Renal pelvis (tissue), 12 donors: ENCODE data around the gene ANXA8. TPM values are rescaled to one million over a fixed set of nuclear protein-coding genes. Genes with fewer than 3 reads are reported as not detected.
"Not testable (repeated sequence)": the region's sequence is repeated elsewhere in the genome, so short reads cannot be mapped to it uniquely, and the experiment has no call there.

Experiments used
- DNase-seq: peaks from one replicate; pipeline ENCODE4 v3.0.0-alpha.2; 2013
- long read RNA-seq, 16 experiments: transcript quantifications; one replicate each; lab custom pipeline, GENCODE V29; 2026
- polyA plus RNA-seq, 3 donors: library from polyadenylated mRNA; unstranded; fragments of 120-200 nt; gene quantifications; one replicate each; pipeline ENCODE4 v1.2.1, GENCODE V29; 2013; ENCODE audit not compliant: insufficient read length in 3 of 3

Gene ANXA8, protein sequence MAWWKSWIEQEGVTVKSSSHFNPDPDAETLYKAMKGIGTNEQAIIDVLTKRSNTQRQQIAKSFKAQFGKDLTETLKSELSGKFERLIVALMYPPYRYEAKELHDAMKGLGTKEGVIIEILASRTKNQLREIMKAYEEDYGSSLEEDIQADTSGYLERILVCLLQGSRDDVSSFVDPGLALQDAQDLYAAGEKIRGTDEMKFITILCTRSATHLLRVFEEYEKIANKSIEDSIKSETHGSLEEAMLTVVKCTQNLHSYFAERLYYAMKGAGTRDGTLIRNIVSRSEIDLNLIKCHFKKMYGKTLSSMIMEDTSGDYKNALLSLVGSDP
- polyA plus RNA-seq = under 1 TPM; 0.10 to 0.32 (median 0.24) TPM
- long read RNA-seq, donor 1 = 0 reads
- long read RNA-seq, donor 2 = 0 reads
- long read RNA-seq, donor 3 = 0 reads
- long read RNA-seq, donor 4 = 0 reads
- long read RNA-seq, donor 5 = 0 reads
- long read RNA-seq, donor 6 = 0 reads
- long read RNA-seq, donor 7, partial matches to known transcripts = 0 of 1 reads
- long read RNA-seq, donor 7, other reads (novel, unspliced or antisense) = 0 of 1 reads
- long read RNA-seq, donor 8 = 0 reads
- long read RNA-seq, donor 9 = 0 reads
- long read RNA-seq, donor 10 = 0 reads
- long read RNA-seq, donor 11, partial matches to known transcripts = 0 of 1 reads
- long read RNA-seq, donor 11, other reads (novel, unspliced or antisense) = 0 of 1 reads
- long read RNA-seq, donor 12 = 0 reads
- long read RNA-seq, donor 13 = 0 reads
- long read RNA-seq, donor 14 = 0 reads
- long read RNA-seq, donor 15 = 0 reads
- long read RNA-seq, donor 16 = 0 reads

DNA sequence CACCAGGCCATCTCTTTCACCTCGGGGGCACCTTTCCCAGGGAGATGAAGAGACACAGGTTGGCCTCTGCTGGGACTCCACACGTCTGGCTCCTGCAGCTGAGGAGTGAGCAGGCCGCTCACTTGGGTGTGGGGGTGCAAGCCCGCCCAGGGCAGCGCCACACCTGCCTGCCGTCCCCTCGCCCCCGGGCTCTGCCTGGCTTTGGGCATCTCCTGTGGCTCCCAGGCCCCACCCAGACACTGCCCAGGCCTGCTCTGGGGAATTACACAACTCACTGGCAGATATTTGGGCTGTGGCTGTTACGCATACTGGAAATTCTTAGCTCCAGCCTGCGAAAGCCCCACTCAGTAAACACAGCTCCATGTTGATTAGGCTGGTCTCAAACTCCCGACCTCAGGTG lies at the start of gene ANXA8:
ANXA8 (minus strand) TSS at position 193 of the 400 bp plus-strand sequence; CDS start at position 11, 182 bp downstream.
- DNase-seq = not testable (repeated sequence)

DNA sequence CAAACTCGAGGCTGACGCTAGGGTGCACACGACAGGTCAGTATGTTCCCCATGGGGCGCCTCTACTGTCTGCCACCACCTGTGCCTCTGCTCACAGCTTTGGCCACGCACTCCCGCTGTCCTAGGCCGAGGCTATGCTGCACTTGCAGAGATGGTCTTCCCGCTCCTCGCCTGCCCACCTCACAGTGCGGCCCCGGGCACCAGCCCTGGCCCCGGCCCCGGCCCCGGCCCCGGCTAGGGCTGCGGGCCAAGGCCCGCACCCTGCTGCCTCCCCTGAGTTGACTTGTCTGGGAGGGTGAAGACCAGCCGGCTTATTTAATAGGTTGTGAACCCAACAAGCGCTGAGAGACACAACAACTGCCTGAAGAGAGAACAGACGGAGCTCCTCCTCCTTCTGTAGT lies 39.6 kb upstream of the ANXA8 start, which contains the start of gene AGAP9:
AGAP9 (minus strand) TSS at position 164 of the 400 bp plus-strand sequence; CDS start at position 52, 112 bp downstream.
- DNase-seq = not testable (repeated sequence)

DNA sequence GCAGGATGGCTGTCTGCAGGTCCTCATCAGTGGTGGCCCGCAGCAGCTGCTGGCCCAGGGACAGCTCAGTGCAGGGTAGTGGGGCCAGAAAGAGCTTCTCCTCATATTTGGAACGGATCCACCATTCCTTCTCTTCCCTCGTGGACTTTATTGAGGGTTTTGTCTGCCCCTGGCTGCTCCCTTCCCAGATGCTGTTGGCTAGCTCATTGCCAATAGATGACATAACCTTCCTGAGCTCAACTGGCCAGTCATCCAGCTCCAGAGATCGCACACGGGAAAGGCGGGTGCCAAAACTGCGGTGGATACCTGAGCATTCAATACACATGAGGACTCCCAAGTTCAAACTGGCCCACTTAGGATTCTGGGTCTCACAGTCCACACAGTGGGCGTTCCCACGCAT lies 18.4 kb upstream of the ANXA8 start:
- not testable (repeated sequence) for DNase-seq

DNA sequence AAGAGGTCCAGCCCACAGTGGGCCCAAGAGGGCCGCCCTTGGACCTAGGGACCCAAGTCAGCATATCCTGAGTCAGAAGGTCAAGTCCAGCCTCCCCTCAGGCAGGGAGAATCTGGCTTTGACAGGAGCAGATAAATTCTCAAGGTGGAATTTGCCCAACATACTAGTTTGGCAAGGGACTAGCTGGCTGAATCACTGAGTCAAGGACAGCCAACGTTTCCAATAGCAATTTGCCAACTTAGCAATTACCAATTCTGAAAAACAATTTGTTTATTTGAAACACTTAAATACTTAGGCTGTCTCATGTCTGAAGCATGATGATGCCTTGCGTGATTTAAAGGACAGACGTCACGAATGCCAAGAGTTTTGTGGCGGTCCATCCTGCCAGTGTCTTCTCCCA lies 10.3 kb upstream of the ANXA8 start:
- DNase-seq = not testable (repeated sequence)

DNA sequence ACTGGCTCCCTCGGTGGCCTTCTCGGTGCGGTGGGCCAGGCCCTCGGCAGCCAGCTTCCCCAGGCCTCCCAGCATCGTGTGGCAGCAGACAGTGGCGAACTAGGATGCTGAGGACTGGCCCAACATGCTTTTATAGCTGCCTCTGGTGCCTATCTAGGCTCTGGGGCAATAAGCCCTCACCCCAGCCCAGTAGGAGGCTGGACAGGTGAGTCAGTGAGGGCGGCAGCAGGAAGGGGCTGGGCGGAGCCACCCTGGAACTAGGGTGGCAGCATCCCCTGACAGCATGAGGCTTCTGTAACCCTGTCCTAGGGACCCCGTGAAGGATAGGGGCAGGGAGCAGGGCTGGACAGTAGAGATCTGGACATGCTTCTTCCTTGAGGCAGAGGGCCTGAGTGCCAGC lies 7.7 kb upstream of the ANXA8 start, which contains the start of gene FAM25G:
FAM25G (minus strand) TSS at position 101 of the 400 bp plus-strand sequence; CDS start at position 75, 26 bp downstream.
- not testable (repeated sequence) for DNase-seq

DNA sequence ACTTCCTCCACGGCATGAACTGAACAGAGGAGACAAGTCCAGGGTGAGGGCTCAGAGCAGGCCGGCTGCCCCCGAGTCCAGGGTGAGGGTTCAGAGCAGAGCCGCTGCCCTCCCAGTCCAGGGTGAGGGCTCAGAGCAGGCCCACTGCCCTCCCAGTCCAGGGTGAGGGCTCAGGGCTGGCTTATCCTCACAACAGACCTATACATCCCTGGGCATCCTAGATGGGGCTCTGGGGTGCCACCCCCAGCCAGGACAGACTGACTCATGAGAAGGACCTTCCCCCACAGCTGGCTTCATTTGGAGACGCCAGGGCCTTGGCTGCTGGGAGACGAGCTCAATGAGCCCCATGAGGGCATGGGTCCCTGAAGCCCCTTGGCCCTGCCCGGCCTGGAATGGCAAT lies 5.7 kb upstream of the ANXA8 start:
- not testable (repeated sequence) for DNase-seq

DNA sequence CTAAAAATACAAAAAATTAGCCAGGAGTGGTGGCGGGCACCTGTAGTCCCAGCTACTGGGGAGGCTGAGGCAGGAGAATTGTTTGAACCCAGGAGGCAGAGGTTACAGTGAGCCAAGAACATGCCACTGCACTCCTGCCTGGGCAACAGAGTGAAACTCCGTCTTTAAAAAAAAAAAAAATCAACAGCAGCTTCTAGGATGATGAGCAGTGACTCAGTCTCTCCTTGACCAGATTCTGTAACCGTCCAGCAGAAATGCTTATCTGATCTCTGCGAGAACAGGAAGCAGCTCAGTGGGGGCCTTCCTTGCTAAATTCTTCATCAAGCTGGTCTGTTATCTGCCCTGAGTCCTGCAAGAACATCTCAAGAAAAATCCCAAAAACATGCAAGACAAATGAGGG lies 2.0 kb upstream of the ANXA8 start:
- not testable (repeated sequence) for DNase-seq

DNA sequence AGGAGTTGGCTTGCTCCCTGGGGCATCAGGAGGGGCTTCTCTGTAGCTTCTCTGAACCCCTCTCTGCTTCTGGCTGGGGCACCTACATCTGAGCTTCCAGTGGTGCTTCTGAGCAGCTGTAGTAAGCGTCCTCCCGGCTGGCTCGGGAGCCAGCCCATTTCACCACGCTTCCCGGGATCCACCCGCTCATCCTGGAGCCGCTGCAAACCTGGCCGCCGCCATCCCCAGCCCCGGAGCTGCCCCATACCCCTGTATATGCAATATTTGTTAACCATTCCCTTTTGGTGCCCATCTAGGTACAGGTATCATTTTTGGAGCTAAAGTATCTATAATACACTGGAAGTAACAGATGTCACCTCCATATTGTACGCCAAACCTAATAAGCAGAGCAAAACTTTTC lies 871 bp upstream of the ANXA8 start:
- DNase-seq = not testable (repeated sequence)

DNA sequence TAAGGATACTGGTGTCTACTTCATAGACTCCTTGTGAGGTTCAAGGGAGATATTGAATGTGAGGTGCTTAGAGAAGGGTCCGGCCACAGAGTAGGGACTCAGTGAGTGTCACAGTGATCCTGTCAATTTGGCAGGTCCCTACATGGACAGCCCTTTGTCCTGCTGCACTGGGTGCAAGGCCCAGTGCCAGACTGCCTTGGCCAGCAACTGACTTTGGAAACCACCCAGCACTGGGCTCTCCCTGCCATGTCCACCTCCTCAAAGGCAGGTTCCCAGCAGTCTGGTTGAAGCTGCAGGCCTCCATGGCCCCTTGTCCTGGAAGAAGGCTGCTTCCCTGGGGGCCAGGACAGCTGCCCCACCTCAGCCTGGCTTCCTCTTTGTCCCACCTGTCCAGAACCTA lies 1.5 kb downstream of the ANXA8 start:
- DNase-seq = not testable (repeated sequence)

DNA sequence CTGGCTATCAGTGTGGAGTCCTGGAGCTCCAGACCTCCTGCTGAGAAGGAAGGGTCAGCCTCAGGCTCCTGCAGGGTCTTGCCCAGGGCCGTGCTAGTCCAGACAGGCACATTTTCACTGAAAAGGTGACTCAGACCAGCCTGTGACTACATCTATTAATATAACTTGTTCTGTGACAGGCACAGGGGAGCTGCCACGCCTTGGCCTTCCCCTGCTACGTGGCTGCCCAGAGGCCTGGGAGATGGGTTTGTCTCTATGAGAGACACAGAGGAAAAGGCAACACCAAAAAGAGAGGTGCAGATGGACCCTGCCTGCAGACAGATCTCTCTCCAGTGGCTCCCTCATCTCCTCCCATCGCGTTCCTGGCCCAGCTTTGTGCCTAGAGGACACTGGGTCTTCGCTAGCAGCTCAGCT lies 2.1 kb downstream of the ANXA8 start:
- not testable (repeated sequence) for DNase-seq

DNA sequence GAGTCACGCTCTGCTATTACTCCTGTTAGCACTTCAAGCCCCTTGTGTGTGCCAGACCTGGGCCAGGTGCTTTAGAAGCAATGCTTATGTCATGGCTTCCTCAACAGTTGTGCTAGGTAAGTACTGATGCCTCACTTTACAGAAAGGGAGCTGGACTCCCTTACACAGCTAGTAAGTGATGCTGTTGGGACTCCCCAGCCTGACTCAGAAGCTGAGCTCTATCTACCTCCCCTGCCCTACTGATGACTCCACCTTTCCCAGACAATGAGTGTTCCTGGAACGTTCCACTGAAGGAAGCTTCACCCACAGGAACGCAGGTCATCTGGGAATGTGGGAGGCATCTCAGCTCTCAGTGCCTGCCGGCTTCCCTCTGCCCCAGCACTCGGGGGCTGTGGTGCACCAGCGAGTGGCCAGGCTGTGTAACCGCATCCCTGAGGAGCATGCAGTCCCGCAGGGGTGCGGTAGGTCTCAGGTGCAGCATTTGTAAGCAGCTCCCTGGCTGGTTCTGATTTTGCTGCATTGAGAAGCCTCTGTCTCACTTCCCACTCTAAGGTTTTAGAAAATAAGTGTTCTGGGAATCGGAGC lies 2.6 kb downstream of the ANXA8 start:
- not testable (repeated sequence) for DNase-seq

DNA sequence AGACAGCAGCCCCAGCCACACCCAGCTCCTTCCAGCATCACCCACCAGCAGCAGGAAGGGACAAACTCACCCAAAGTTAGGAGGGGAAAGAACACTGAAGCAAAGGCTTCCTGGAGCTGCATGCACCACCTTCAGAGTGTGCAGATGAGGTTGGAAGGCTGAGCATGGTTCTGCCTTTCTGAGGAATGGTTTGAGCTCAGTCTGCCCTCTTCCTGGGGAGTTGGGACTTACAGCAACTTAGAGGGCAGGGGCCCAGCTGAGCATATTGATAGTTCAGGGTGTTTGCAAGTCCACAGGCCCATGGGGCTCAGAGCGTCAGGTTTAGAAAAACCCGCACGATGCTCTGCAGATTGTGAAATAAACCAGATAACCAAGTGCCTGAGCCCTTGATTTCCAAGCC lies 3.8 kb downstream of the ANXA8 start:
- DNase-seq = not testable (repeated sequence)

DNA sequence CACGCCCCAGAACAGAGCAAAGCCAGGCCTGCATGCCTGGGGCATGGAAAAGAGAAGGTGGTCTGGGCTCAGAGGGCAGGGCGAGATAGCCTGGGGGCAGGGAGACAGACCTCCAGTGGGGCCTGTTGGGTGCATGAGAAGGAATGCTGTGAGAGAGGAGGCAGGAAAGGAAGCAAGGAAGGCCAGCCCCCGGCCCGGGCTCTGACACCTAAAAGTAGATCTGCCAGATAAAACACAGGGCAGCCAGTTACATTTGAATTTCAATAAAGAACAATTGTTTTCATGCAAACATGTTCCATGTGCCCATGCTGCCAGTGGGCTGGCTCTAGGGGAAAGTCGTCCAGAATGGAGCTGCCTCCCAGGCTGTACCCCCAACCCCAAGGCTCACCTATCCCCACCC lies 5.8 kb downstream of the ANXA8 start:
- not testable (repeated sequence) for DNase-seq

DNA sequence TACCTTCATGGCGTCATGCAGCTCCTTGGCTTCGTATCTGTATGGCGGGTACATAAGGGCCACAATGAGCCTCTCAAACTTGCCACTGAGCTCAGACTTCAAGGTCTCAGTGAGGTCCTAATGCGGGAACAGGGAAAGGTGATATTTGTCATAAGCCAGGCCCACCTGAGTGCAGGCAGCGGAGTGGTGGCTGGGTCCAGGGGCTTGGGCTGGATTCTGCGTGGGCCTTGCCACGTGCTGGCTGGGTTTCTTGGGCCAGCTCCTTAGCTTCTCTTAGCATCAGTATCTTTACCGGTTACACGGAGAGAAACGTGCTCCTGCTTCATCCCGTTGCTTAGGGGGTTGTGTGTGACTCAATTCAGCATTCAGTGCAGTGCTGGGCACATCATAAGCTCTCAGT lies 6.8 kb downstream of the ANXA8 start:
- not testable (repeated sequence) for DNase-seq

DNA sequence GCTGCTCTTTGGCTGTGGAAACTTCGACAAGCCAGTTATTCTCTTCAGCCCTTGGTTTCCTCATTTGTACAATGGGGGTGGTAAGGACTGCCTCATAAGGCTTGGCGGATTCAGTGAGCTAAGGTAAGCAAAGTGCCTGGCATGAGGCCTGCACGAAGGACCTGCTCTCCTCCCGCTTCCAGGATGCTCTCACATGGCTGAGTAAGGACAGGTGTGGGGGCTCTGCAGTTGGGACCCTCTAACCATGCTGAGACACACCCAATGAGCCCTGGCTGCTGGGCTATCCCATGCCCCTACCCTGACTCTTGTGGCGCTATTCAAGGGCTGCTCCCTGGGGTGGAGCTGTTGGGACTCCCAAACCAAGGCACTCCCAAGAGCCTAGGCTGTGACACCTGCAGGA lies 8.8 kb downstream of the ANXA8 start:
- DNase-seq = not testable (repeated sequence)

DNA sequence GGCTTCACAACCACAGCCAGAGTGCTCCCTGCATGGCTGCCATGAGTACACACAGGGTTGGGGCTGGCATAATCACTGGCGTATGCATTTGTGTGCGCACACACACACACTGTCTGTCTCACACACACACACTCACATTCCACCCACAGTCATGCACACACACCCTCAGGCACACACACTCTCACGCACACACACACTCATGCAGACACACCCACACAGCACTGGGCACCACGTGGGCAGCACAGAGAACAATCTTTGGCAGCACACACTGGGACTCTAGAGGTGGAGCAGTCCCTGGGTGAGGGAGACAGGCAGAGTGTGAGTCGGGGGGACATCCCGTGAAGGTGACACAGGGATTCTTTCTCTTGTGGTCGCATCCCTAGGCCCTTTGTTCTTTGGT lies 10.4 kb downstream of the ANXA8 start:
- not testable (repeated sequence) for DNase-seq

DNA sequence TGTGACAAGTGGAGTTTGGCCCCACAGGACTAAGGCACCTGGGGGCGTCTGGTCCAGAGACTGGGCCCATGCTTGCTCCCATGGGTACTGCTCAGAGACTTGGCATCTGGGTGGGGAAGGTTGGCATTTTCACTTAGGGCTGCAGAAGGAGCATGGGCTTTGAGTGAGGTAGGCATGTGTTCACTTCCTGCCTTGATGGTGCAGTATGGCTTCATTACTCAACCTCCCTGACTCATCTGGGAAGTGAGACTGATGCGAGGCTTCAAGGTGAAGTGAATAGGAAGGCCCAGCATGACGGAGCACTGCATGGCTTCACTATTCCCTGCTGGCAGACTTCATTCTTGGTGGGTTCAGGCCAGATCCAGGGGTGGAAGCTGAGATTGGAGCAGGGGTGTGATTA lies 11.3 kb downstream of the ANXA8 start:
- DNase-seq = not testable (repeated sequence)

DNA sequence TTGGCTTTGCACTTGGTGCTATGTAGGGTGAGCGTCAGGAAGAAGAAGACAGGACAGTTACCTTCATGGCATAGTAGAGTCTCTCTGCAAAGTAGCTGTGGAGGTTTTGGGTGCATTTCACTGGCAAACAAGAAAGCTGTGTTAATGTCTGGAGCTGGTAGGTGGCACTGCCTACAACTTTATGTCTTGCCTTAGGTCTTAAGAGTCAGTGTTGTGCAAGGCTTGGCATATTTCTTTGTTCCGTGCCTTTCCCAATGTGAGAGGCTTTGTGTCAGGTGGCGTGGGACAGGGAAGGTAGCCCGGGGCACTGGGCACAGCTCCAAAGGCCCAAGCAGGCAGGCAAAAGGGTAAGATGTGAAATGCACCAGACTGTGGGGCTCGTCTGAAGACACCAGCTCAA lies 11.8 kb downstream of the ANXA8 start:
- not testable (repeated sequence) for DNase-seq

DNA sequence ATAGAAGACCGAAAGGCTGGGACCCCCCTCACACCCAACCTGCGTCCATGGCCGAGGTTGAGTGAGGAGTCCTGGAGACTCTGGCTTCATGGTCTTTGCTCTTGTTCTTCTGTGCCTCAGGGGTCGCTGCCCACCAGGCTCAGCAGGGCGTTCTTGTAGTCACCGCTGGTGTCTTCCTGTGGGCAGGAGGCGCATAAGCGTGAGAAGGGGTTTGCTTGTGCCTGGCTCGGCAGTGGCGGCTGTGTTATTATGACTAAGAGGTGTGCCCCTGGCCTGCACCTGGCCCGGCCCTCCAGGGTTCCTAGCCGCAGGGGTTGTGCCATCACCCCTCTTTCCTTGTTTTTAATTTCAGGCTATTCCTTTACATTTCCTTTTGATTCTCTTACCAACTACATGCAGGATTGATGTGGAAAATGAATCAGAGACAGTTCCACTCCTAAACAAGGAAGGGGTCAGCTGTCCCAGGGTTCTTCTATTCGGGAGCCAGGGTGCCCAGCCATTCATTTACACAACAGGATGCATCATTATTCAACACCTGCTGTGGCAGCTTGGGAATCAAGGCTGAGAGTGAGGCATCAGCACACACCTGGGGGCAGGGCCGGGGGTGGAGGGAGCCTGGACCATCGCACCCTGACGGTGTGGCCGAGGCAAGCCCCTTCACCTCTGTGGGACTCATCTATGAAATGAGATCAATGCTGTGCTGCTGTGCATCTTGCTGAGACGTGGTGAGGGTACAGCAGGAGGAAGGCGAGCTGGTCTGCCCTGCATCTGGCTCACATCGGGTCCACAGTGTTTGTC lies 15.0 kb downstream of the ANXA8 start:
- not testable (repeated sequence) for DNase-seq

DNA sequence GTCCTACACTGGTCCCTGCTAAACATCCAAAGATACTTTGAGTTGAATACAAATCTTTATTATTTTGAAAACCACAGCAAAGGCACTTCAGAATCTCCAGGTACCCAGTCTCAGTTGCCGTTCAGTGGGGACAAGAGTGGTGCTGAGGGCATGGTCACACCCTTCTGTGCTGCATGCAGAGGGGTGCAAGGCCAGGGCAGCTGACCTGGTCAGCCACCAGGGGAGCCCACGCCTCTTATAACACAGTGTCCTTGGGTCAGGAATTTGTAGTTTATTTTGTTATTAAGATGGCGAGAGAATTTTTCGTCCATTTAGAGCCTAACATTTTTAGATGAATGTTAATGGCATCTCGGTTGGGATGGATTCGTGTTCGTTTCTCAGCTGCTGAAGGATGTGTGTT lies 16.0 kb downstream of the ANXA8 start:
- not testable (repeated sequence) for DNase-seq

DNA sequence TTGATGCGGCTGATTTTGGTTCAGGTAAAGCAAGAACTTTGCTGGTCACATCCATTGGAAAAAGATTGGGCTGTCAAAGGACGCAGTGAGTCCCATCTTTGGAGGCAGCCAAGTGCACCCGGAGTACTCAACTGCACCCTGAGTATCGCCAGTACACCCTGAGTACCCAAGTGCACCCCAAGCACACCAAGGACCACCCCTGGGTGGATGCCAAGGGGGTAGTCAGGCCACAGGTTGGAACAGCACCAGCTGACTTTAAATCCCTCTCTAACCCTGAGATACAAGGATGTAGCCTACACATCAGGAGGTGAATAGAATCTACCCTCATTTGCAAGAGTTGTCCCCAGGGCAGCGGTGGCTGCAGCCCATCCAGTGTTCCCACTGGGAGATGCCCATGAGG lies 16.5 kb downstream of the ANXA8 start:
- DNase-seq = not testable (repeated sequence)
